Breast epithelium (tissue), 4 donors: ENCODE data around the gene ADPRH. TPM values are rescaled to one million over a fixed set of nuclear protein-coding genes. Genes with fewer than 3 reads are reported as not detected.
"Not testable (repeated sequence)": the region's sequence is repeated elsewhere in the genome, so short reads cannot be mapped to it uniquely, and the experiment has no call there.

Experiments
- DNase-seq, 2 donors: peaks; one replicate each; pipeline ENCODE4 v3.0.0-alpha.2; 2019; ENCODE audit warnings: low spot score in 2 of 2
- H3K27ac ChIP-seq, 2 donors: fragments of 200-600 bp; sonication (generic) in 1 of 2; one replicate each; pipeline ENCODE4 v1.5.1; 2016 to 2019; ENCODE audit warnings: mild to moderate bottlenecking in 1 of 2
- H3K27me3 ChIP-seq, 2 donors: fragments of 200-600 bp; sonication (generic) in 1 of 2; one replicate each; pipeline versions ENCODE4 v1.5.1 to v1.6.0; 2017 to 2019; ENCODE audit warnings: control low read depth in 1 of 2, mild to moderate bottlenecking in 1 of 2
- H3K36me3 ChIP-seq: fragments of 200-600 bp; one replicate; pipeline ENCODE4 v1.5.1; 2019
- H3K4me1 ChIP-seq, 2 donors: fragments of 200-600 bp; sonication (generic); one replicate each; pipeline ENCODE4 v1.5.1; 2016 to 2019; ENCODE audit warnings: control low read depth in 1 of 2
- H3K4me3 ChIP-seq, 3 donors: fragments of 200-600 bp; sonication (generic); 1 replicate in 2 of 3; 2 replicates in 1 of 3; pipeline ENCODE4 v1.5.1; 2016 to 2019; ENCODE audit warnings: mild to moderate bottlenecking in 3 of 3, moderate library complexity in 2 of 3
- H3K9me3 ChIP-seq, 2 donors: fragments of 200-600 bp; sonication (generic) in 1 of 2; one replicate each; pipeline ENCODE4 v1.5.1; 2016 to 2019; ENCODE audit warnings: control low read depth in 1 of 2
- POLR2A ChIP-seq: fragments of 450-650 bp; IDR thresholded peaks from one replicate; pipeline ENCODE4 v1.6.1; 2016; ENCODE audit warnings: antibody characterized with exemption, mild to moderate bottlenecking, moderate library complexity
- POLR2AphosphoS5 ChIP-seq, 3 donors: sonication (generic); formaldehyde crosslinking; IDR thresholded peaks; one replicate each; pipeline ENCODE4 v1.6.1; 2017; ENCODE audit warnings: antibody characterized with exemption in 3 of 3
- intact Hi-C: fragments of 100-400 bp; cut with DNase I; formaldehyde crosslinking; loops from one replicate; pipeline ENCODE4 v1.15.1; 2023; ENCODE audit warnings: low total_unique reads
- total RNA-seq, 3 donors: library from RNA; depleted of rRNA; stranded (reverse); fragments of >200 nt; gene quantifications; one replicate each; pipeline ENCODE4 v1.1.0, GENCODE V29; 2016
- TF ChIP-seq, protein P1 (sequence below), 3 donors: fragments of 450-650 bp; IDR thresholded peaks; one replicate each; pipeline ENCODE4 v1.5.1; 2016 to 2017; ENCODE audit warnings: antibody characterized with exemption in 3 of 3, mild to moderate bottlenecking in 3 of 3, moderate library complexity in 3 of 3

Gene ADPRH
- total RNA-seq, 3 donors from 2014 or later, result 5.9 to 10.9 (median 9.8) TPM

DNA sequence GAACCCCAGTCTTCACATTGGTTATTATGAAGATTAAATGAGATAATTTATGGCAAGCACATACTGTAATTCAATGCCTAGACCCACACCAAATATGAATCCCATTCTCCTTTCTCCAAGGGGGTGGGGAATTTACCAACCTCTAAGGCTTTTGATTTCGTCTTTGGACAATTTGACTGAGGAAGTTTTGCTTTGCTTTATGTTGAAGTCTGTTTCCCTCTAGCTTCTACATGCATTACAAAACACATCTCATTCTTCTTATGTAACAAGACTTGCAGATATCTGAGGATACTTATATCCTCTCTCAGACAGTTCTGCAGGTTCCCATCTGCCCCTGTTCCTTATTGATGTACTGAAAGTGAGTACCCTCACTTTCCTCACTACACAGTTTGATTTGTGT is 32.1 kb upstream of the ADPRH start:
- no peaks in the 10 kb centered on the region for H3K9me3 ChIP-seq
- no peak overlapping the region for H3K4me3 ChIP-seq
- no peaks in the 10 kb centered on the region for H3K36me3 ChIP-seq
- H3K27ac ChIP-seq, result no peak overlapping the region
- H3K4me1 ChIP-seq, result no peaks in the 10 kb centered on the region
- intact Hi-C loops, result no loop called here
- H3K27me3 ChIP-seq, result no peaks in the 10 kb centered on the region
- TF ChIP-seq POLR2A, result no peak
- no peak for TF ChIP-seq POLR2AphosphoS5 (IDR thresholded peaks at IDR 0.05)
- TF ChIP-seq, protein P1, sequence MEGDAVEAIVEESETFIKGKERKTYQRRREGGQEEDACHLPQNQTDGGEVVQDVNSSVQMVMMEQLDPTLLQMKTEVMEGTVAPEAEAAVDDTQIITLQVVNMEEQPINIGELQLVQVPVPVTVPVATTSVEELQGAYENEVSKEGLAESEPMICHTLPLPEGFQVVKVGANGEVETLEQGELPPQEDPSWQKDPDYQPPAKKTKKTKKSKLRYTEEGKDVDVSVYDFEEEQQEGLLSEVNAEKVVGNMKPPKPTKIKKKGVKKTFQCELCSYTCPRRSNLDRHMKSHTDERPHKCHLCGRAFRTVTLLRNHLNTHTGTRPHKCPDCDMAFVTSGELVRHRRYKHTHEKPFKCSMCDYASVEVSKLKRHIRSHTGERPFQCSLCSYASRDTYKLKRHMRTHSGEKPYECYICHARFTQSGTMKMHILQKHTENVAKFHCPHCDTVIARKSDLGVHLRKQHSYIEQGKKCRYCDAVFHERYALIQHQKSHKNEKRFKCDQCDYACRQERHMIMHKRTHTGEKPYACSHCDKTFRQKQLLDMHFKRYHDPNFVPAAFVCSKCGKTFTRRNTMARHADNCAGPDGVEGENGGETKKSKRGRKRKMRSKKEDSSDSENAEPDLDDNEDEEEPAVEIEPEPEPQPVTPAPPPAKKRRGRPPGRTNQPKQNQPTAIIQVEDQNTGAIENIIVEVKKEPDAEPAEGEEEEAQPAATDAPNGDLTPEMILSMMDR (IDR thresholded peaks at IDR 0.05), result no peak
- DNase-seq, result no peak

DNA sequence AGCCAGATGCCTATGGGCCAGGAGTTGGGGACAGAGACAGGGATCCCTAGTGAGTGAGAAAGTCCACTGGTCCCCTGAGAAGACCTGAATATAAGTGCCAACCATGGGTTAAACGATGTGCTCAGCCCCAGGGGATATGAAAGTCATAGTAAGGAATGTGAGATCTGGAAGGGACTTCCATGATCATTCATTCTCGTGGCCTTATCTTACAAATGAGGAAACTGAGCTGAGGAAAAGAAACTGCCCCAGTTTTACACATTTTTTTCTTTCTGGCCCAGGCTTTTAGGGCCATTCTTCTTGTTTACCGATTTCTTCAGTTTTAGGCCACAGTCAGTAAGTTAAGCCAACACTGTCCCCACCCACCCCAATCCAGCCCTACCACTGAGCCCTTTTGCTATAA is 31.0 kb upstream of the ADPRH start:
- Histone ChIP-seq H3K9me3 (no peaks in the 10 kb centered on the region), H3K4me1 (no peaks in the 10 kb centered on the region), H3K4me3 (no peak overlapping the region), H3K36me3 (no peaks in the 10 kb centered on the region), H3K27me3 (no peaks in the 10 kb centered on the region), H3K27ac (no peak overlapping the region)
- intact Hi-C loops, result no loop called here
- TF ChIP-seq POLR2AphosphoS5 (IDR thresholded peaks at IDR 0.05), result no peak
- TF ChIP-seq POLR2A, result no peak
- TF ChIP-seq, protein P1 (IDR thresholded peaks at IDR 0.05), result no peak
- DNase-seq, result no peak

DNA sequence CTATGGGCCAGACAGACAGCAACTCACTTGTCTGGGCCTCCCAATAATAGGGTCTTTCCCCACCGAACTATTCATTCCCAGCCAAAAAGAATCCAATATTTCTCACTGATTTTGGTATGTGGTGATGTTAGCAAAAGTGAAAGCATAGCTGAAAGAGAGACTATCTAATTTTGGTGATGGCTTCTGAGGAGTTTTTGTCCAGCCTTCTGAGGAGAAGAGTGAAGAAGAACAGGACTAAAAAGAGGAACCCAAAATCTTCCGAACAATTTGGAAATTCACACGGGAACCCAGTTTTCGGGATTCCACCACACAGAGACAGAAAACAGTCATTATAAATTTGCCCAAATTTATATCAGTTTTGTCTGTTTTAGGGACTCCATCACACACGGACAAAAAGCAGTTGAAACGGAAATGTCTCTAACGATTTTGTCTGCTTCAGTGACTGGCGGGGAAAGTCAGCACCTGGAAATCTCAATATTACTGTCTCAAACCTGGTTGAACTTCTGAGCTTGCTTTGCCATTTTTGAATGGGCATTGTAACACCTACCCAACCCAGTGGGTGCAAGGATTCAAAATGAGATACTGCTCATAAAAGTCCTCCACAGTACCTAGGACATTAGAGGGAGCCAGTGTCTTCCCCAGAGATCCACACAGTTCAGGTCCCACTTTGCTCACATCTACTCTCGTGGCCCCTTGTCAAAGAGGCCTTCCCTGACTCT is 28.9 kb upstream of the ADPRH start:
- Histone ChIP-seq H3K9me3 (no peaks in the 10 kb centered on the region), H3K36me3 (no peaks in the 10 kb centered on the region), H3K27me3 (no peaks in the 10 kb centered on the region), H3K4me1 (no peaks in the 10 kb centered on the region), H3K27ac (no peak overlapping the region), H3K4me3 (no peak overlapping the region)
- intact Hi-C loops, result no loop called here
- no peak for DNase-seq
- TF ChIP-seq POLR2AphosphoS5 (IDR thresholded peaks at IDR 0.05) (no peak), POLR2A (no peak)
- TF ChIP-seq, protein P1 (IDR thresholded peaks at IDR 0.05), result no peak

DNA sequence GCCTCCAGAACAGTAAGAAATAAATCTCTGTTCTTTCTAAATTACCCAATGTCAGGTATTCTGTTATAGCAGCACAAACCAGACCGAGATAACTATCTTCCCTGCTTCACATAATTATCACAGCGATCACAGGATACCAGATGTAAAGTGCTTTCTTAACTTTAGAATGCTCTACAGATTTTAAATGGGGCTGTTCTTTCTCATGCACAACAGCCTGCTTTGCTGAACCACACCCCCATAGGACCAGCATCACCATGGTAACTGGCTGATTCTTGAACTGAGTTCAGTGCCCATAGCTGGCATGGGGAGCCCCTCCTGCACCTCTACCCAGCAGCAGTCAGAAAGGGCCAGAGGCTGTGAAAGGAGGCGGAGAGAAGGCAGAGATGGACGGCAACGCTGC is 27.7 kb upstream of the ADPRH start:
- no peak for DNase-seq
- Histone ChIP-seq H3K27ac (no peak overlapping the region), H3K27me3 (no peaks in the 10 kb centered on the region), H3K4me1 (no peaks in the 10 kb centered on the region), H3K4me3 (no peak overlapping the region), H3K36me3 (no peaks in the 10 kb centered on the region), H3K9me3 (no peaks in the 10 kb centered on the region)
- no peak for TF ChIP-seq POLR2A
- TF ChIP-seq POLR2AphosphoS5 (IDR thresholded peaks at IDR 0.05), result no peak
- TF ChIP-seq, protein P1 (IDR thresholded peaks at IDR 0.05), result no peak
- intact Hi-C loops, result no loop called here

DNA sequence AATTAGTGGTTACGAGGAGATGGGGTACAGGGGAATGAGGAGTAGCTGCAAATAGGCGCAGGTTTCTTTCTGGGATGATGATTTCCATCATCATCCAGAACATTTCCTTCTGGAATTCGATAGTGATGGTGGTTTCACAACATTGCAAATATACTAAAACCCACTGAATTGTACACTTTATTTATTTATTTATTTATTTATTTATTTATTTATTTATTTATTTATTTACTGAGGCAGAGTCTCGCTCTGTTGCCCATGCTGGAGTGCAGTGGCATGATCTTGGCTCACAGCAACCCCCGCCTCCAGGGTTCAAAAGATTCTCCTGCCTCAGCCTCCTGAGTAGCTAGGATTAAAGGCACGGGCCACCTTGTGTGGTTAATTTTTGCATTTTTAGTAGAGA is 26.4 kb upstream of the ADPRH start:
- H3K36me3 ChIP-seq, intact Hi-C loops, DNase-seq, H3K4me1 ChIP-seq, H3K27me3 ChIP-seq, H3K27ac ChIP-seq, H3K4me3 ChIP-seq, H3K9me3 ChIP-seq: not testable (repeated sequence)
